SIG-M5 (cell line): ENCODE results near the gene PHLDA2.
"Not testable (repeated sequence)": the region's sequence is repeated elsewhere in the genome, so short reads cannot be mapped to it uniquely, and the experiment has no call there.

Experiments used
- DNase-seq: peaks from one replicate; lab custom pipeline; 2025; lab: John Stamatoyannopoulos, UW

The PHLDA2 gene

DNA sequence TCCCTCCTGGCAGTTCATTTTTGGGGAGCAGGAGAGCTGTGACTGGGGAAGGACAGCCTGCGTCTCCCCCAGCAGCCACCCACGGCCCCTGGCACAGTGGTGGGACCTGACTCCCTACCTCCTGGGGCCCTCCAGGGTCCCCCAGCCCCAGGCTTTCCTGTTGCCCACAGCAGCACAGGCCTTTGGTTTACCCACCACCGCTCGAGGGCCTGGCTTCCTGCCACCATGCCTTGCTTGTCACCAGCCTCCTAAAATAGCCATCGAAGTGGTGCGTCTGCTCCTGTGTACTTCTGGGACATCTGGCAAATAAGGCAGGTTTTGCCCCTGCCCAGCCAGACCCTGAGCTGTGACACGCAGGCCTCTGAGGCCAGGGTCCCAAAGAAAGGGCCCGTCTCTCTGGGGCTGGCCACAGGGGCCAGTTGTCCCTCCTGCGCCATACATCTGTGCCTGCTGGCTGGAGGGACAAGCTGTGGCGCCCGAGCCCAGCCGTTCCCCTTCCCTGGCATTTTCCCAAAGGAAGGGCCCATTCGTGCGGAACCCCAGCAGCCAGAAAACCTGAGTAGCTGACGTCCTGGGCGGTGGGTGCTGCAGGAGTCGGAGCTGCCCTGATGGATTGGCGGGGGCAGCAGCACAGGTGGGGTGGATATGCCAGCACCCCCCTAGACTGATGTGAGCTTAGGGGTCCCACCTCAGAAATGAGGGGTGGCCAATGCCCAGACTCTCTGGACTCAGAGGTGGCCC is 14.6 kb downstream of the PHLDA2 start:
- DNase-seq = no peak

GRCh38 chr11:2913776-2914175 is 15.4 kb downstream of the PHLDA2 start:
- DNase-seq = no peak

DNA sequence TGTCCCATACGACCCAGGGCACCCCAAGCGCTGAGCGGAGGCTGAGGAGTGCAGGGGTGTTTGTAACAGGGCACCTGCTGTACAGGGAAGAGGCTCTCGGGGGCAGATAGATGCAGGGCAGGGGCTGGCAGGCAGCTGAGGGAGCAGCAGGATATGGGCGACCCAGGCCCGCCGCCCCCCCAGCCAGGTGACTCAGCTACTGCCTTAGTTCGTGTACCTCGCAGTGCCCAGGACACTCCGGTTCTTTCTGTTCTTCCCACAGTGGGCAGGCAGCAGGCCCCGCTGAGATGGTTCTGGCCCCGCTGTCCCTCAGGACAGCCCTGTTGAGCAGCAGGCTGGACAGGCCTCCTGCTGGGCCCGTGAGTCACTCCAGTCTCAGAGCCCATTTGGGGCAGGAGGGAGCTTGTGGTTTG is 16.2 kb downstream of the PHLDA2 start:
- DNase-seq = no peak

DNA sequence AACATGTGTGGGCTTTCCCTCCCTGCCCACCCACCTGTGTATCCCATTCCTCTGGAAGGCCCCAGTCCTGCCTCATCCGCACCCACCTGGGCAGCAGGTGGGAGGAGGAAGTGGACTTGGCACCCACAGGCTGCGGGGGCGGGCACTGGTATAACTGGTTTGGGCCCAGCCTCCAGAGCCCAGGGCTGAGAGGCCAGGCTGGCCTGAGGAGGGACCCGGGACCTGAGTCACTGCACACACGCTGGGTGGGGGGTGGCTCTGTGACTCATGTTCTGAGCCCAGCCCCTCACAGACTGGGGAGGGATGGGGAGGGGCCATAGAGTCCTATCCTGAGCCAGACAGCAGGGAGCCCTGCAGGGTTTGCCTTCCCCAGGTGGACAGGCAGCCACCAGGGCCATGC is 16.7 kb downstream of the PHLDA2 start:
- no peak for DNase-seq

DNA sequence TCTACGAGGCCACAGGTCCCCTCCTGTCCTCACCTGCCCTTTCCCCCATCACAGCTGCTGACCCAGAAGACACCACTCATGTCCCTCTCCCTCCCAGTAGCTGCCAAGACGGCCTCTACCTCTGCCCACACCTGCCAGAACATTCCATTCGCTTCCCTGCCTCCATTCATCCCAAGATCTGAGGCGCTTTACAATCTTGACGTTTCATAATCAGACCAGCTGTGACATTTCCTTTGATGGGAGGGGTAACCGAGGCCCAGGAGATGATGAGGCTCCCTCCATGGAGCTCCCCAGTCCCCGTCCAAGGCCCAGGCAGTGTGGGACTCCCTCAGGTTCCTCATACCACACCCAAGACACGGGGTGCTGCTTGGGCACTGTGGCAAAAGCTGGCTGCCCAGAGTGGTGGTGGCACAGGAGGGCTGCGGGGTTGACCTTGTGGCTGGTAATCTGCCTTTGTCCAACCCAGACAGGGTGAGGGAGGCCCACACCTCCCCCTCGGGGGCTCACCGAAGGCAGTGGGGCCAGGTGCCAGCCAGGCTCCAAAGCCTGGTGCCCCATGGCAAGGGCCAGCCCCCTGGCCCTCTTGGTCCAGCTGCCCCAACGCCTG is 17.3 kb downstream of the PHLDA2 start:
- DNase-seq = no peak

- DNase-seq = no peak
Observed at GRCh38 chr11:2911088-2911784, 18.0 kb downstream of the PHLDA2 start.

DNA sequence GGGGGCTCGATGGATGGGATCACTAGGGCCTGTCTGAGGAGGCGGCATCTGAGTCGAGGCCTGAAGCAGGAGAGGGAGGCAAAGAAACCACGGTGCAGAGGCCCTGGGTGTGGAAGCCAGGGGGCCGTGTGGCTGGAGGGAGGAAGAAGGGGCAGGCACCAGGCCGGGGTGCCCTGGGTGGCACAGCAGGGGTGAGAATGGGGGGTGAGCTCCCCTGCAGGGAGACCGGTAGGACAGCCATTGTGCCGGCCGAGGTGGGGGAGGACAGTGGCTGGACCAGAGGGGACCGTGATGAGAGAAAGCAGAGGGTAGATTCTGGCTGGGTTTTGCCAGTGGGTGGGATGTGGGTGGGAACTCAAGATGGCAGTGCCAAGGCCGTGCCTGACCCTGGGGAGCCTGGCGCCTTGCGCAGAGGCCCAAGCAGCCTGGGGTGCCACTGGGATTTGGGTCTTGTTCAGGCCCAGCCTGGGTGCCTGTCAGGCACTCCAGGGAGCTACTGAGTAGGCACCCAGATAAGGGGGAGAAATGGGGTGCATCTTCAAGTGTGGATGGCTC is 18.7 kb downstream of the PHLDA2 start:
- no peak for DNase-seq

- no peak for DNase-seq
Observed at GRCh38 chr11:2909133-2909902, 19.9 kb downstream of the PHLDA2 start.

- no peak for DNase-seq
Observed at GRCh38 chr11:2908130-2908529, 21.1 kb downstream of the PHLDA2 start.

GRCh38 chr11:2905299-2905698 is 23.9 kb downstream of the PHLDA2 start:
- not testable (repeated sequence) for DNase-seq

- no peak for DNase-seq
Observed at GRCh38 chr11:2904153-2905052, 24.8 kb downstream of the PHLDA2 start.

DNA sequence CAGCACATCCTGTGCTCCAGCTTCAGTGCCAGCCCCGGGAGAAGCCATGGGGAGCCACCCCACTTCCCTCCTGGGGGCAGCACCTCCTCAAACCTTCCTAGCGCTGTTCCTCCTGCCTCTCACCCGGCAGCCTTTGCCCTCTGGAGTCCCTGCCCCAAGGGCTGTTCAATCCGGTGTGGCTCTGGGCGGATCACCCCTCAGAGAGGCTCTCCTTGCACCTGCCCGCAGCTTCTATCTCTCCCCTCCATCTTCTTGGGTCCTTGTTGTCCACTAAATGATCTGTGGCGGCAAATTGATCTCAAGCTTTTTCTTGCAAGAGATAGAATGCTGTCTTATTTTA is 25.6 kb downstream of the PHLDA2 start:
- no peak for DNase-seq

- DNase-seq = no peak
Observed at GRCh38 chr11:2902784-2903671, 26.2 kb downstream of the PHLDA2 start.

DNA sequence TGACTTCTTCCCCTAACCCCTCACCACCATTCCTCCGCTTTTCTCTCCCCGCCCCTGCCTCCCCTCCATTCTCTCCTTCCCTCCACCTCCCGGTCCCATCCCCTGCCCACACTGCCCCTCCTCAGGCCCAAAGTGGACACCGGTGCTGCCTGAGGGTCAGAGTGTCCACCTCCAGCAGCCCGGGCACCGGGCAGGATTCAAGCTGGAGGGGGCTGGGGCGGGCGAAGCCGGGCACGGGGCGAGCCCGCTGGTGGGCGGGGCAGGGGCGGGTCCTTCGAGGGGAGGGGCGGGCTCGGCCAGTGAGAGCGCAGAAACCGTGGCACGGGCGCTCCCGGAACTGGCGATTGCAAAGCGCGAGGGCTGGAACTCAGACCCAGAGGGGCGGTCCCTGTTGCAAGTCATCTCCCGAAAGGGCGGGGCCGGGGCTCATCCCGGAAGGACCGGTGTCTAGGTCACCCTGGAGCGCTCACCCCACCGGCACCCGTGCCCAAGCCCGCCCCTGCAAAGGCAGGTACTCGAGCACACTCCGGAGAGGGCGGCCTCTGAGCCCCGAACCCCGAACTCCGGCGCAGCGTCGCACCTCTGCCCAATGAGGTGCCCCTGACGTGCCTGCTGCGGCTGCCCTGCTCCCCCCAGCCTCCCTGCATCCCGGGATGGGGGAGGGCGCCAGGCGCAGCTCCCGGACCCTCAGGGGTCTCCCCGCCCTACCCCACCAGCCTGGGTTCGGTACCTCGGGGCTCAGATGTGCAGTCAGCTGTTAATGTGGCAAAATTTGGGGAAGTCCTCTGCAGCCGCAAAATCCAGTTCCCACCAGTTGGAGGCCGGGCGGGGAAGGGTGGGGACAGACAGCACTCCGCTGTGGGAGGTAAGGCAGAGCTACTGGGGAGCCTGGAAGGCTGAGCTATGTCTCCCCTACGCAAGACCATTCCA is 27.1 kb downstream of the PHLDA2 start:
- DNase-seq = peak; percentile 72

- DNase-seq = no peak
Observed at GRCh38 chr11:2901196-2901796, 27.9 kb downstream of the PHLDA2 start.

GRCh38 chr11:2899080-2899783 is 30.0 kb downstream of the PHLDA2 start:
- no peak for DNase-seq

GRCh38 chr11:2898366-2899079 is 30.7 kb downstream of the PHLDA2 start:
- DNase-seq = no peak
